ENCODE measurements around the gene ARMC2.

The ARMC2 gene

DNA sequence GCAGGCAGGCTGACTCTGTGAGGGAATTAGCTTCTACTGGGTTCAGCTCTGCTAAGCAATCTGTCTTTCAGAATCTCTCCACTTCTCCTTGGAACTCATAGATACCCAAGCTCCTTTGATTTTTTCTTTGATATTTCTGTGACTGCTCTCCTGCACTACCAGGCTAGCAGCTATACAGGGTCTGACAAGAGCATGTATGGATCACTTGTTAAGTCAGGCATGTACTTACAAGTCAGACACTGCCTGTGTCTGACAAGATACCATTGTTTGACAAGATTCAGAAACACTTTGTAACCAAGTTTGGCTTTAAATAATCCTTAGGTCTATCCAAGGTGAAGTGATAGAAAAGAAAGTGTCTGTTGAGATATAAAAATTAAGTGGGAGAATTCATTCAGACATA, 167.0 kb downstream of the ARMC2 start:
- no peak for DNase-seq (ENCODE audit: low read depth in 2 of 2)

GRCh38 chr6:109019911-109020310, 171.7 kb downstream of the ARMC2 start:
- no peak for DNase-seq (ENCODE audit: low read depth in 2 of 2)

GRCh38 chr6:109021870-109022269, 173.6 kb downstream of the ARMC2 start:
- DNase-seq (ENCODE audit: low read depth in 2 of 2): no peak

- DNase-seq (ENCODE audit: low read depth in 2 of 2): no peak
Observed at GRCh38 chr6:109023356-109023925, 175.2 kb downstream of the ARMC2 start.

All from stimulated activated CD8-positive, alpha-beta memory T cell treated with anti-CD3 and anti-CD28 coated beads, Interleukin-2, amount 100 ng/mL, for 48 hours (primary cell).